CD14-positive monocyte (primary cell): ENCODE measurements around the gene EXD3. TPM values are rescaled to one million over a fixed set of nuclear protein-coding genes. Genes with fewer than 3 reads are reported as not detected.
A peak's percentile ranks its signal among the peaks of the same experiment; 100 is the strongest.

Experiments used
- DNase-seq, 3 donors: peaks; one replicate each; pipeline ENCODE4 v3.0.0-alpha.2; 2011 to 2022
- H2AFZ ChIP-seq: 2 replicates; pipeline ENCODE4 v1.6.0; 2012; ENCODE audit warnings: mild to moderate bottlenecking, low read depth, low read length, inconsistent platforms; ENCODE audit not compliant: insufficient read depth, poor library complexity, severe bottlenecking
- H3K27ac ChIP-seq, 2 donors: 1 replicate in 1 of 2; 2 replicates in 1 of 2; pipeline ENCODE4 v1.5.1; 2012 to 2013; ENCODE audit warnings: low read length in 2 of 2, control low read depth in 1 of 2, inconsistent platforms in 1 of 2, low read depth in 1 of 2, mild to moderate bottlenecking in 1 of 2
- H3K27me3 ChIP-seq, 2 donors: one replicate each; pipeline versions ENCODE4 v1.6.0 to v1.6.1; 2011 to 2013; ENCODE audit warnings: low read length in 2 of 2; ENCODE audit not compliant: control insufficient read depth in 2 of 2, insufficient read depth in 2 of 2
- H3K36me3 ChIP-seq, 2 donors: replicated peaks in 1 of 2; 1 replicate in 1 of 2; 2 replicates in 1 of 2; pipeline versions ENCODE4 v1.5.1 to v1.6.1; 2012 to 2013; ENCODE audit warnings: low read length in 2 of 2, control low read depth in 1 of 2, inconsistent platforms in 1 of 2, mild to moderate bottlenecking in 1 of 2; ENCODE audit not compliant: insufficient read depth in 2 of 2, control insufficient read depth in 1 of 2
- H3K4me1 ChIP-seq, 2 donors: 1 replicate in 1 of 2; 2 replicates in 1 of 2; pipeline versions ENCODE4 v1.5.1 to v1.6.1; 2012 to 2013; ENCODE audit warnings: low read length in 2 of 2, control low read depth in 1 of 2, inconsistent platforms in 1 of 2, mild to moderate bottlenecking in 1 of 2, moderate library complexity in 1 of 2; ENCODE audit not compliant: insufficient read depth in 2 of 2, control insufficient read depth in 1 of 2
- H3K4me2 ChIP-seq: replicated peaks from 2 replicates; pipeline ENCODE3; 2012; ENCODE audit warnings: low read length, moderate library complexity, mild to moderate bottlenecking; ENCODE audit not compliant: poor library complexity, severe bottlenecking; ENCODE audit errors: extremely low read depth
- H3K4me3 ChIP-seq, 3 experiments: fragments of 200-600 bp in 1 of 3; sonication (generic) in 1 of 3; replicated peaks in 1 of 3; 1 replicate in 2 of 3; 2 replicates in 1 of 3; pipeline ENCODE4 v1.5.1; 2011 to 2013; ENCODE audit warnings: low read length in 3 of 3, mild to moderate bottlenecking in 3 of 3, control low read depth in 2 of 3, low read depth in 2 of 3, inconsistent platforms in 1 of 3, moderate library complexity in 1 of 3
- H3K79me2 ChIP-seq: 2 replicates; pipeline ENCODE4 v1.6.0; 2012; ENCODE audit warnings: mild to moderate bottlenecking, control low read depth, inconsistent platforms, low read length, moderate library complexity; ENCODE audit not compliant: insufficient read depth
- H3K9ac ChIP-seq: 2 replicates; pipeline ENCODE4 v1.6.0; 2017; ENCODE audit warnings: low read length, mild to moderate bottlenecking; ENCODE audit not compliant: insufficient read depth, poor library complexity, severe bottlenecking
- H3K9me3 ChIP-seq, 2 donors: replicated peaks in 1 of 2; 1 replicate in 1 of 2; 2 replicates in 1 of 2; pipeline versions ENCODE4 v1.5.1 to v1.6.1; 2012 to 2013; ENCODE audit warnings: low read length in 2 of 2, control low read depth in 1 of 2; ENCODE audit not compliant: control insufficient read depth in 1 of 2, insufficient read depth in 1 of 2
- H4K20me1 ChIP-seq: 2 replicates; pipeline ENCODE4 v1.6.0; 2012; ENCODE audit warnings: mild to moderate bottlenecking, low read length, control low read depth, moderate library complexity; ENCODE audit not compliant: insufficient read depth
- H3K27ac Mint-ChIP-seq, 7 donors: one replicate each; pipeline ENCODE4 v1.8.0; 2020; ENCODE audit warnings: mild to moderate bottlenecking in 7 of 7, mixed read lengths in 7 of 7, moderate library complexity in 6 of 7, inconsistent platforms in 2 of 7
- H3K27me3 Mint-ChIP-seq, 3 donors: one replicate each; pipeline ENCODE4 v1.8.0; 2021 to 2022; ENCODE audit warnings: low read depth in 3 of 3, mild to moderate bottlenecking in 3 of 3, mixed read lengths in 3 of 3, moderate library complexity in 3 of 3, inconsistent platforms in 1 of 3
- H3K36me3 Mint-ChIP-seq, 2 donors: one replicate each; pipeline ENCODE4 v1.8.0; 2020; ENCODE audit warnings: mixed read lengths in 2 of 2, inconsistent platforms in 1 of 2, mild to moderate bottlenecking in 1 of 2
- H3K4me1 Mint-ChIP-seq: one replicate; pipeline ENCODE4 v1.8.0; 2020; ENCODE audit warnings: mild to moderate bottlenecking, mixed read lengths
- H3K4me3 Mint-ChIP-seq, 2 donors: one replicate each; pipeline ENCODE4 v1.8.0; 2020; ENCODE audit warnings: mild to moderate bottlenecking in 2 of 2, mixed read lengths in 2 of 2, moderate library complexity in 1 of 2
- H3K9me3 Mint-ChIP-seq, 7 donors: one replicate each; pipeline ENCODE4 v1.8.0; 2020 to 2022; ENCODE audit warnings: mixed read lengths in 7 of 7, mild to moderate bottlenecking in 6 of 7, moderate library complexity in 6 of 7, inconsistent platforms in 2 of 7
- WGBS: methylation state at CpG from one replicate; pipeline ENCODE4 v1.1.5; 2013; ENCODE audit warnings: missing lambda C conversion rate; ENCODE audit not compliant: insufficient coverage; 5-methylcytosine and 5-hydroxymethylcytosine counted together
- intact Hi-C, 2 donors: fragments of 100-400 bp; cut with micrococcal nuclease; formaldehyde crosslinking; loops; one replicate each; pipeline versions ENCODE4 v1.15.0 to v1.15.1; 2023
- polyA plus RNA-seq, 3 donors: library from polyadenylated mRNA; depleted of rRNA in 1 of 3; unstranded in 2 of 3; stranded (reverse) in 1 of 3; fragments of 300-500 nt in 2 of 3; fragments of >200 nt in 1 of 3; fragmentation: Illumina TruSeq in 2 of 3; gene quantifications; 1 replicate in 2 of 3; 2 replicates in 1 of 3; pipeline ENCODE4 v1.2.3, GENCODE V29; 2012 to 2021
- TF ChIP-seq, protein P1 (sequence below): fragments of 200-600 bp; IDR thresholded peaks from one replicate; pipeline ENCODE4 v1.8.0; 2022; ENCODE audit warnings: antibody characterized with exemption, mild to moderate bottlenecking

The EXD3 gene
- polyA plus RNA-seq, 3 donors, result 2.0 to 10.8 (median 3.0) TPM

GRCh38 chr9:137446851-137447471 lies 24.0 kb upstream of the EXD3 start:
- Histone ChIP-seq H3K9me3 (peaks cover 0 to 4% of the 10 kb centered on the region in 2 donors), H3K9ac (peak overlapping the region; percentile 18), H3K4me1 (peaks cover 54 to 67% of the 10 kb centered on the region in 2 donors), H3K4me2 (peak overlapping the region; percentile 19), H2AFZ (no peak overlapping the region), H3K79me2 (no peaks in the 10 kb centered on the region), H3K4me3 (peak overlapping the region in 1 of 3 experiments; percentile 23), H3K27me3 (peaks cover 4 to 9% of the 10 kb centered on the region in 2 donors), H3K36me3 (peaks cover 9 to 10% of the 10 kb centered on the region in 2 donors), H4K20me1 (no peaks in the 10 kb centered on the region), H3K27ac (peak overlapping the region; percentile 33 to 49)
- TF ChIP-seq, protein P1, sequence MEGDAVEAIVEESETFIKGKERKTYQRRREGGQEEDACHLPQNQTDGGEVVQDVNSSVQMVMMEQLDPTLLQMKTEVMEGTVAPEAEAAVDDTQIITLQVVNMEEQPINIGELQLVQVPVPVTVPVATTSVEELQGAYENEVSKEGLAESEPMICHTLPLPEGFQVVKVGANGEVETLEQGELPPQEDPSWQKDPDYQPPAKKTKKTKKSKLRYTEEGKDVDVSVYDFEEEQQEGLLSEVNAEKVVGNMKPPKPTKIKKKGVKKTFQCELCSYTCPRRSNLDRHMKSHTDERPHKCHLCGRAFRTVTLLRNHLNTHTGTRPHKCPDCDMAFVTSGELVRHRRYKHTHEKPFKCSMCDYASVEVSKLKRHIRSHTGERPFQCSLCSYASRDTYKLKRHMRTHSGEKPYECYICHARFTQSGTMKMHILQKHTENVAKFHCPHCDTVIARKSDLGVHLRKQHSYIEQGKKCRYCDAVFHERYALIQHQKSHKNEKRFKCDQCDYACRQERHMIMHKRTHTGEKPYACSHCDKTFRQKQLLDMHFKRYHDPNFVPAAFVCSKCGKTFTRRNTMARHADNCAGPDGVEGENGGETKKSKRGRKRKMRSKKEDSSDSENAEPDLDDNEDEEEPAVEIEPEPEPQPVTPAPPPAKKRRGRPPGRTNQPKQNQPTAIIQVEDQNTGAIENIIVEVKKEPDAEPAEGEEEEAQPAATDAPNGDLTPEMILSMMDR, result no peak
- 55% methylated on average over 20 of the region's 21 CpGs for WGBS
- peaks cover 0 to 8% (median 4%) of the 10 kb centered on the region in 7 donors for H3K9me3 Mint-ChIP-seq
- peak; percentile 76 to 78 (median 77) for DNase-seq
- peaks cover 40% of the 10 kb centered on the region for H3K4me1 Mint-ChIP-seq
- H3K36me3 Mint-ChIP-seq, result peaks cover 7 to 16% of the 10 kb centered on the region in 2 donors
- intact Hi-C loops, result loop anchor here in 1 of 2 donors (10.0 kb wide), 1 partner anchor 152 kb away; no protein-coding TSS in a partner anchor
- H3K27ac Mint-ChIP-seq, result peak overlapping the region; percentile 61 to 87 (median 80)
- H3K4me3 Mint-ChIP-seq, result peak overlapping the region; percentile 37 to 78
- H3K27me3 Mint-ChIP-seq, result peaks cover 9 to 16% (median 14%) of the 10 kb centered on the region in 3 donors

DNA sequence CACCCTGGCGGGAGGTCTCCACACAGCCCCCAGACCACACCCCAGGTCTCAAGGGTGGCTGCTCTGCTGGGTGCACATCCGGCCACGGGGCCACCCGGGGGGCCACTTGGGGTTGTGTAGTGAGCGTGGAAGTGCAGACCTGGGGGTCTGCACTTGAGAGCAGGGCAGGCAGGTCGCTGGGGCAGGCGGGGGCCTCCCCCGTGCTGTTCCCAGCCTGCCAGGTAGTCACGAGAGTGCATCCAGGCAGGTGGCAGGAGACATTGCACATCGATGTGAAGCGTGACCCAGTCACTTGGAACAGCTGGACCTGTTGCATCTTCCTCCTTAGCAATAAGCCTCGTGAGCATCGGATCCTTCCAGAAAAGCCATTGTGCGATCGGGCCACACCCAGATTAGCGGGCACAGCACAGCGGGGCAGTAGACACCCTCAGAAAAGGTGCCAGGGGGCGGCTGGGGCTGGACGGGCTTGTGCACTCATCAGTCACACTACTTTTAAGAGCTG lies 23.0 kb upstream of the EXD3 start:
- H4K20me1 ChIP-seq, result no peaks in the 10 kb centered on the region
- Mint-ChIP-seq H3K27me3 (peaks cover 11 to 21% (median 18%) of the 10 kb centered on the region in 3 donors), H3K9me3 (peaks cover 0 to 8% (median 5%) of the 10 kb centered on the region in 7 donors), H3K4me1 (peaks cover 39% of the 10 kb centered on the region), H3K36me3 (peaks cover 8 to 16% of the 10 kb centered on the region in 2 donors), H3K27ac (peak overlapping the region in 3 of 7 donors; percentile 41 to 72 (median 69)), H3K4me3 (no peak overlapping the region)
- H3K4me1 ChIP-seq, result peaks cover 52 to 67% of the 10 kb centered on the region in 2 donors
- H2AFZ ChIP-seq, result no peak overlapping the region
- no peak for DNase-seq
- peaks cover 9 to 10% of the 10 kb centered on the region in 2 donors for H3K36me3 ChIP-seq
- 74% methylated on average over 15 of the region's 19 CpGs for WGBS
- no peak overlapping the region for H3K27ac ChIP-seq
- peaks cover 5 to 11% of the 10 kb centered on the region in 2 donors for H3K27me3 ChIP-seq
- H3K9me3 ChIP-seq, result peaks cover 0 to 5% of the 10 kb centered on the region in 2 donors
- no peak overlapping the region for H3K4me2 ChIP-seq
- intact Hi-C loops, result loop anchor here (2.0 to 10.0 kb wide), 3 partner anchors 21 to 151 kb away; partner anchors contain the start of genes EXD3 (in 1 of the 2) and NOXA1 (in 1 of the 2)
- H3K9ac ChIP-seq, result no peak overlapping the region
- H3K79me2 ChIP-seq, result no peaks in the 10 kb centered on the region
- TF ChIP-seq, protein P1, result no peak
- H3K4me3 ChIP-seq, result peak overlapping the region in 1 of 3 experiments; percentile 23
